ENCODE results near the gene LTB4R2. TPM values are rescaled to one million over a fixed set of nuclear protein-coding genes. Genes with fewer than 3 reads are reported as not detected.

Gene LTB4R2
- total and polyA plus RNA-seq, 2 experiments from 2014 or later, result 0.40 to 12.6 TPM

DNA sequence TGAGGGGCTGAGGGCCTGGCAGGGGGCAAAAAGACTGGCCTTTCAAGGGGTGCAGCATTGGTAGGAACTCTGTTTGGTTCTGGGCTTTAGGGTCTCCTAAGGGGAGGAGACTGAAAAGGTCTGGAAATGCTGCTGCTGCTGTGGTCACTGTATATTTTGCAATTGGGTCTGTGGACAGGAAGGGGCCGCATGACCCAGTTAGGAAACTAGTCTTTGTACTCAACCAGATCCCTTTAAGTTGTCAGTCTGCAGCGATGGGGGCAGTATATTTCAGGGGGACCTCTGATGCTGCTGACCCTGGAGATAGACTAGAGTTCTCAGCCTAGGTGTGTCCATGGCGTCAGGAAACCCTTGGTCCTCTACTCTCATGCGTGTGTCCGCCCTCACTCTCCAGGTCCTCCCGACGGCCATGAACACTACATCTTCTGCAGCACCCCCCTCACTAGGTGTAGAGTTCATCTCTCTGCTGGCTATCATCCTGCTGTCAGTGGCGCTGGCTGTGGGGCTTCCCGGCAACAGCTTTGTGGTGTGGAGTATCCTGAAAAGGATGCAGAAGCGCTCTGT, 5.4 kb downstream of the LTB4R2 start (continued):
- TF ChIP-seq, protein P1, sequence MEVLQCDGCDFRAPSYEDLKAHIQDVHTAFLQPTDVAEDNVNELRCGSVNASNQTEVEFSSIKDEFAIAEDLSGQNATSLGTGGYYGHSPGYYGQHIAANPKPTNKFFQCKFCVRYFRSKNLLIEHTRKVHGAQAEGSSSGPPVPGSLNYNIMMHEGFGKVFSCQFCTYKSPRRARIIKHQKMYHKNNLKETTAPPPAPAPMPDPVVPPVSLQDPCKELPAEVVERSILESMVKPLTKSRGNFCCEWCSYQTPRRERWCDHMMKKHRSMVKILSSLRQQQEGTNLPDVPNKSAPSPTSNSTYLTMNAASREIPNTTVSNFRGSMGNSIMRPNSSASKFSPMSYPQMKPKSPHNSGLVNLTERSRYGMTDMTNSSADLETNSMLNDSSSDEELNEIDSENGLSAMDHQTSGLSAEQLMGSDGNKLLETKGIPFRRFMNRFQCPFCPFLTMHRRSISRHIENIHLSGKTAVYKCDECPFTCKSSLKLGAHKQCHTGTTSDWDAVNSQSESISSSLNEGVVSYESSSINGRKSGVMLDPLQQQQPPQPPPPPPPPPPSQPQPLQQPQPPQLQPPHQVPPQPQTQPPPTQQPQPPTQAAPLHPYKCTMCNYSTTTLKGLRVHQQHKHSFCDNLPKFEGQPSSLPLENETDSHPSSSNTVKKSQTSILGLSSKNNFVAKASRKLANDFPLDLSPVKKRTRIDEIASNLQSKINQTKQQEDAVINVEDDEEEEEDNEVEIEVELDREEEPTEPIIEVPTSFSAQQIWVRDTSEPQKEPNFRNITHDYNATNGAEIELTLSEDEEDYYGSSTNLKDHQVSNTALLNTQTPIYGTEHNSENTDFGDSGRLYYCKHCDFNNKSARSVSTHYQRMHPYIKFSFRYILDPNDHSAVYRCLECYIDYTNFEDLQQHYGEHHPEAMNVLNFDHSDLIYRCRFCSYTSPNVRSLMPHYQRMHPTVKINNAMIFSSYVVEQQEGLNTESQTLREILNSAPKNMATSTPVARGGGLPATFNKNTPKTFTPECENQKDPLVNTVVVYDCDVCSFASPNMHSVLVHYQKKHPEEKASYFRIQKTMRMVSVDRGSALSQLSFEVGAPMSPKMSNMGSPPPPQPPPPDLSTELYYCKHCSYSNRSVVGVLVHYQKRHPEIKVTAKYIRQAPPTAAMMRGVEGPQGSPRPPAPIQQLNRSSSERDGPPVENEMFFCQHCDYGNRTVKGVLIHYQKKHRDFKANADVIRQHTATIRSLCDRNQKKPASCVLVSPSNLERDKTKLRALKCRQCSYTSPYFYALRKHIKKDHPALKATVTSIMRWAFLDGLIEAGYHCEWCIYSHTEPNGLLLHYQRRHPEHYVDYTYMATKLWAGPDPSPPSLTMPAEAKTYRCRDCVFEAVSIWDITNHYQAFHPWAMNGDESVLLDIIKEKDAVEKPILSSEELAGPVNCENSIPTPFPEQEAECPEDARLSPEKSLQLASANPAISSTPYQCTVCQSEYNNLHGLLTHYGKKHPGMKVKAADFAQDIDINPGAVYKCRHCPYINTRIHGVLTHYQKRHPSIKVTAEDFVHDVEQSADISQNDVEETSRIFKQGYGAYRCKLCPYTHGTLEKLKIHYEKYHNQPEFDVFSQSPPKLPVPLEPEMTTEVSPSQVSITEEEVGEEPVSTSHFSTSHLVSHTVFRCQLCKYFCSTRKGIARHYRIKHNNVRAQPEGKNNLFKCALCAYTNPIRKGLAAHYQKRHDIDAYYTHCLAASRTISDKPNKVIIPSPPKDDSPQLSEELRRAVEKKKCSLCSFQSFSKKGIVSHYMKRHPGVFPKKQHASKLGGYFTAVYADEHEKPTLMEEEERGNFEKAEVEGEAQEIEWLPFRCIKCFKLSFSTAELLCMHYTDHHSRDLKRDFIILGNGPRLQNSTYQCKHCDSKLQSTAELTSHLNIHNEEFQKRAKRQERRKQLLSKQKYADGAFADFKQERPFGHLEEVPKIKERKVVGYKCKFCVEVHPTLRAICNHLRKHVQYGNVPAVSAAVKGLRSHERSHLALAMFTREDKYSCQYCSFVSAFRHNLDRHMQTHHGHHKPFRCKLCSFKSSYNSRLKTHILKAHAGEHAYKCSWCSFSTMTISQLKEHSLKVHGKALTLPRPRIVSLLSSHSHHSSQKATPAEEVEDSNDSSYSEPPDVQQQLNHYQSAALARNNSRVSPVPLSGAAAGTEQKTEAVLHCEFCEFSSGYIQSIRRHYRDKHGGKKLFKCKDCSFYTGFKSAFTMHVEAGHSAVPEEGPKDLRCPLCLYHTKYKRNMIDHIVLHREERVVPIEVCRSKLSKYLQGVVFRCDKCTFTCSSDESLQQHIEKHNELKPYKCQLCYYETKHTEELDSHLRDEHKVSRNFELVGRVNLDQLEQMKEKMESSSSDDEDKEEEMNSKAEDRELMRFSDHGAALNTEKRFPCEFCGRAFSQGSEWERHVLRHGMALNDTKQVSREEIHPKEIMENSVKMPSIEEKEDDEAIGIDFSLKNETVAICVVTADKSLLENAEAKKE (CRISPR knock-in tag; IDR thresholded peaks at IDR 0.05), result no peak

DNA sequence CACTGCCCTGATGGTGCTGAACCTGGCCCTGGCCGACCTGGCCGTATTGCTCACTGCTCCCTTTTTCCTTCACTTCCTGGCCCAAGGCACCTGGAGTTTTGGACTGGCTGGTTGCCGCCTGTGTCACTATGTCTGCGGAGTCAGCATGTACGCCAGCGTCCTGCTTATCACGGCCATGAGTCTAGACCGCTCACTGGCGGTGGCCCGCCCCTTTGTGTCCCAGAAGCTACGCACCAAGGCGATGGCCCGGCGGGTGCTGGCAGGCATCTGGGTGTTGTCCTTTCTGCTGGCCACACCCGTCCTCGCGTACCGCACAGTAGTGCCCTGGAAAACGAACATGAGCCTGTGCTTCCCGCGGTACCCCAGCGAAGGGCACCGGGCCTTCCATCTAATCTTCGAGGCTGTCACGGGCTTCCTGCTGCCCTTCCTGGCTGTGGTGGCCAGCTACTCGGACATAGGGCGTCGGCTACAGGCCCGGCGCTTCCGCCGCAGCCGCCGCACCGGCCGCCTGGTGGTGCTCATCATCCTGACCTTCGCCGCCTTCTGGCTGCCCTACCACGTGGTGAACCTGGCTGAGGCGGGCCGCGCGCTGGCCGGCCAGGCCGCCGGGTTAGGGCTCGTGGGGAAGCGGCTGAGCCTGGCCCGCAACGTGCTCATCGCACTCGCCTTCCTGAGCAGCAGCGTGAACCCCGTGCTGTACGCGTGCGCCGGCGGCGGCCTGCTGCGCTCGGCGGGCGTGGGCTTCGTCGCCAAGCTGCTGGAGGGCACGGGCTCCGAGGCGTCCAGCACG, 6.1 kb downstream of the LTB4R2 start:
- Histone ChIP-seq H3K79me2 (replicated peaks; ENCODE audit: insufficient read depth) (no peaks in the 10 kb centered on the region), H3K27ac (ENCODE audit: low read depth) (no peak overlapping the region), H3K4me3 (0 out of 2 replicates have a peak overlapping the region, but pooled peaks have one; percentile 28), H3K36me3 (ENCODE audit: insufficient read depth) (no peaks in the 10 kb centered on the region), H4K20me1 (replicated peaks; ENCODE audit: insufficient read depth) (no peaks in the 10 kb centered on the region), H3F3A (replicated peaks; ENCODE audit: low read depth) (no peaks in the 10 kb centered on the region), H3K4me2 (no peak overlapping the region), H2AFZ (peak overlapping the region; percentile 56; the same call in 1 of the 2 replicates), H3K9me2 (ENCODE audit: insufficient read depth) (no peaks in the 10 kb centered on the region), H3K4me1 (ENCODE audit: insufficient read depth) (no peaks in the 10 kb centered on the region), H3K27me3 (ENCODE audit: insufficient read depth) (peaks cover 64% of the 10 kb centered on the region)
- peaks cover 46% of the 10 kb centered on the region for H3K27me3 Mint-ChIP-seq (ENCODE audit: insufficient read depth, low read depth, poor library complexity)
- H3K36me3 Mint-ChIP-seq (ENCODE audit: low read depth), result no peaks in the 10 kb centered on the region; the same call in 1 of the 3 replicates
- H3K4me3 Mint-ChIP-seq, result no peak overlapping the region
- H3K9me3 Mint-ChIP-seq, result no peaks in the 10 kb centered on the region
- DNase-seq (ENCODE audit: low spot score), result peak; percentile 82
- H3K4me1 Mint-ChIP-seq, result no peaks in the 10 kb centered on the region; the same call in 2 of the 3 replicates
- peak; percentile 80 for ATAC-seq
- TF ChIP-seq ZNF114 (CRISPR knock-in tag; IDR thresholded peaks at IDR 0.05), result no peak
- TF ChIP-seq JUNB (IDR thresholded peaks at IDR 0.05; ENCODE audit: unreplicated experiment), result no peak
- TF ChIP-seq, protein P2, sequence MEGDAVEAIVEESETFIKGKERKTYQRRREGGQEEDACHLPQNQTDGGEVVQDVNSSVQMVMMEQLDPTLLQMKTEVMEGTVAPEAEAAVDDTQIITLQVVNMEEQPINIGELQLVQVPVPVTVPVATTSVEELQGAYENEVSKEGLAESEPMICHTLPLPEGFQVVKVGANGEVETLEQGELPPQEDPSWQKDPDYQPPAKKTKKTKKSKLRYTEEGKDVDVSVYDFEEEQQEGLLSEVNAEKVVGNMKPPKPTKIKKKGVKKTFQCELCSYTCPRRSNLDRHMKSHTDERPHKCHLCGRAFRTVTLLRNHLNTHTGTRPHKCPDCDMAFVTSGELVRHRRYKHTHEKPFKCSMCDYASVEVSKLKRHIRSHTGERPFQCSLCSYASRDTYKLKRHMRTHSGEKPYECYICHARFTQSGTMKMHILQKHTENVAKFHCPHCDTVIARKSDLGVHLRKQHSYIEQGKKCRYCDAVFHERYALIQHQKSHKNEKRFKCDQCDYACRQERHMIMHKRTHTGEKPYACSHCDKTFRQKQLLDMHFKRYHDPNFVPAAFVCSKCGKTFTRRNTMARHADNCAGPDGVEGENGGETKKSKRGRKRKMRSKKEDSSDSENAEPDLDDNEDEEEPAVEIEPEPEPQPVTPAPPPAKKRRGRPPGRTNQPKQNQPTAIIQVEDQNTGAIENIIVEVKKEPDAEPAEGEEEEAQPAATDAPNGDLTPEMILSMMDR (conservative IDR thresholded peaks at IDR 0.05; ENCODE audit: low read depth in 2 of 2), result peak; percentile 35 to 57
- TF ChIP-seq, protein P3, sequence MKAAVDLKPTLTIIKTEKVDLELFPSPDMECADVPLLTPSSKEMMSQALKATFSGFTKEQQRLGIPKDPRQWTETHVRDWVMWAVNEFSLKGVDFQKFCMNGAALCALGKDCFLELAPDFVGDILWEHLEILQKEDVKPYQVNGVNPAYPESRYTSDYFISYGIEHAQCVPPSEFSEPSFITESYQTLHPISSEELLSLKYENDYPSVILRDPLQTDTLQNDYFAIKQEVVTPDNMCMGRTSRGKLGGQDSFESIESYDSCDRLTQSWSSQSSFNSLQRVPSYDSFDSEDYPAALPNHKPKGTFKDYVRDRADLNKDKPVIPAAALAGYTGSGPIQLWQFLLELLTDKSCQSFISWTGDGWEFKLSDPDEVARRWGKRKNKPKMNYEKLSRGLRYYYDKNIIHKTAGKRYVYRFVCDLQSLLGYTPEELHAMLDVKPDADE (IDR thresholded peaks at IDR 0.05), result no peak
- H3K27ac Mint-ChIP-seq, result no peak overlapping the region

Measured in GM23338 (cell line).